Mucosa of descending colon (tissue), 3 donors: ENCODE measurements around the gene MAN2A1. TPM values are rescaled to one million over a fixed set of nuclear protein-coding genes. Genes with fewer than 3 reads are reported as not detected.
A peak's percentile ranks its signal among the peaks of the same experiment; 100 is the strongest.

Experiments
- ATAC-seq: fragments of 200-7000 bp; cut with Tn5 transposase; one replicate; pipeline ENCODE4 v1.9.1; 2020; ENCODE audit warnings: mild to moderate bottlenecking, moderate library complexity
- DNase-seq, 3 donors: peaks; one replicate each; pipeline ENCODE4 v3.0.0-alpha.2; 2020
- H3K36me3 ChIP-seq: fragments of 200-600 bp; one replicate; pipeline ENCODE4 v1.8.0; 2021; ENCODE audit warnings: low read depth, mild to moderate bottlenecking
- H3K4me1 ChIP-seq: fragments of 200-600 bp; one replicate; pipeline ENCODE4 v1.8.0; 2021; ENCODE audit warnings: low read depth, mild to moderate bottlenecking
- H3K4me3 ChIP-seq: fragments of 200-600 bp; one replicate; pipeline ENCODE4 v1.8.0; 2021; ENCODE audit warnings: mild to moderate bottlenecking
- H3K9me3 ChIP-seq: fragments of 200-600 bp; one replicate; pipeline ENCODE4 v1.8.0; 2021; ENCODE audit warnings: mild to moderate bottlenecking
- CTCF ChIP-seq: fragments of 200-600 bp; IDR thresholded peaks from one replicate; pipeline ENCODE4 v1.8.0; 2022; ENCODE audit warnings: antibody characterized with exemption, mild to moderate bottlenecking
- intact Hi-C, 2 donors: fragments of 100-400 bp; cut with DNase I in 1 of 2; cut with micrococcal nuclease in 1 of 2; formaldehyde crosslinking; loops; one replicate each; pipeline versions ENCODE4 v1.11.0 to v1.11.1; 2022; cut with DNase I, micrococcal nuclease
- total RNA-seq, 3 donors: library from RNA; stranded (reverse); fragmentation: NEBNext Ultra II Directional in 2 of 3; extraction: Animal tissue kit (Norgen Biotek cat#: 25700) in 2 of 3; gene quantifications; one replicate each; pipeline versions ENCODE4 v1.2.1 to v1.2.4, GENCODE V29; 2021 to 2023
- donor health status: DM: no; HTN: no; CAD: no; lungs with moderate emphysema.
- donor health status: DM: no; HTN: no; CAD: no.
- donor health status: DM: no; HTN: yes; CAD: no.

Gene MAN2A1
- total RNA-seq, 3 donors from 2014 or later = 56.8 to 88.7 (median 75.1) TPM

GRCh38 chr5:109706095-109706494 lies 16.4 kb downstream of the MAN2A1 start:
- ATAC-seq = no peak
- H3K4me3 ChIP-seq = no peak overlapping the region
- TF ChIP-seq CTCF = no peak
- H3K4me1 ChIP-seq = peaks cover 9% of the 10 kb centered on the region
- no peaks in the 10 kb centered on the region for H3K36me3 ChIP-seq
- intact Hi-C loops = no loop called here
- no peaks in the 10 kb centered on the region for H3K9me3 ChIP-seq
- DNase-seq = no peak

- intact Hi-C loops = no loop called here
- peaks cover 13% of the 10 kb centered on the region for H3K4me1 ChIP-seq
- DNase-seq (peak in 1 of 3 donors; percentile 30), ATAC-seq (peak; percentile 91)
- no peak overlapping the region for H3K4me3 ChIP-seq
- H3K36me3 ChIP-seq = no peaks in the 10 kb centered on the region
- TF ChIP-seq CTCF = no peak
- H3K9me3 ChIP-seq = no peaks in the 10 kb centered on the region
Measured at GRCh38 chr5:109707531-109707930, 17.8 kb downstream of the MAN2A1 start.

DNA sequence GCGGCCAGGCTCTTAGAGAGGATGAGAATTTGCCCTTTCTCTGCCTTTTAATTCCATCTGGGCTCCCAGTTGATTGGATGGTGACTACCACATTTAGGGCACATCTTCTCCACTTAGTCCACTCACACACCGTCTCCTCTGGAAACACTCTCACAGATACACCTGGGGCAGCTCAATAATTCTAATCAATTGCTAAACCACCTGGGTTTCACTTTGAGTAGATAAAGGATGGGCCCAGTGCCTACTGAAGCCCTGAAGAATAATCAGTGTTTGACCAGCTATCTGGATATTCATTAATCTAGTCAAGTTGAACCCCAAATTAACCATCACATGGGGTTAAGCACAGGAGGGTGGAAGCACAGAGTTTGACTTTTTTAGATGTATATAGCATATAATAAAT lies 19.1 kb downstream of the MAN2A1 start:
- no peak overlapping the region for H3K4me3 ChIP-seq
- H3K9me3 ChIP-seq = no peaks in the 10 kb centered on the region
- ATAC-seq (no peak), DNase-seq (no peak)
- H3K4me1 ChIP-seq = peaks cover 13% of the 10 kb centered on the region
- no peak for TF ChIP-seq CTCF
- intact Hi-C loops = no loop called here
- no peaks in the 10 kb centered on the region for H3K36me3 ChIP-seq

DNA sequence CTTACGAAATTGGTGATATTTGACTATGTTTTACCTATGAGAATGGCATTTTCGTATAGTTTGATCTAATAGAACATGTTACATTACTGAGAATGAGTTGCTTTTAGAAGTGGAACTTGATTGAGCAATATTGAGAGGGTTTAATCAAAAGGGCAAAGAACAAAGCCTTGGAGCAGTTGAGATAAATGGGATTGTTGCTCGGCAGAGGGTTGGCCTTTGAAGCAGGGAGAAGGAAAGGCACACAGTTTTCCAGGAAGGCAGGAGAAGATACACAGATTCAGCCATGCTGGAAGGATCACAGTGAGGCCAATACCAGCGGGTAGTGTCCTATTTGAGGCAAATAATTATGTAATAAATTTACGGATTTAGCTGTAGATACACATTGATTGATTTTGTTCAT lies 19.5 kb downstream of the MAN2A1 start:
- Histone ChIP-seq H3K9me3 (no peaks in the 10 kb centered on the region), H3K36me3 (no peaks in the 10 kb centered on the region), H3K4me3 (no peak overlapping the region), H3K4me1 (peaks cover 13% of the 10 kb centered on the region)
- peak; percentile 18 for ATAC-seq
- no peak for TF ChIP-seq CTCF
- no peak for DNase-seq
- intact Hi-C loops = no loop called here

DNA sequence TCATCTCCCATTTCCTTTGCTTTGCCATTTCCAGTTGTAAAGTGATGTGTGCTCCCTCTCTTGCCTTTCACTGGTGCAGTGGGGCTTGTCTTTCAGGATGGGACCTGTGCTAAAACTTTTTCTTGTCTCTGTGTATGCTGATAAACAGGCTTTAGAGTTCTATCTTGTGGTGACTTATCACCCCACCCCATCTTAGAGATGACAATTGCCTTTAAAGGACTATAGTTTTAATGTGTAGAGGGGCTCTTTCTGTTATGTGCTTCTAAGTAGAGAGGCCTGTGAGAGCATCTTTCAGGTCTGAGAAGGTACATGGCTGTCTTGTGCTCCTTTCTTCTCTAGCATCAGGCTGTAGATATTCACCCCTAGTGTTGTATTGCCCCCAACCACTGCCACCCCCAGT lies 21.9 kb downstream of the MAN2A1 start:
- Histone ChIP-seq H3K9me3 (no peaks in the 10 kb centered on the region), H3K4me1 (peaks cover 13% of the 10 kb centered on the region), H3K36me3 (no peaks in the 10 kb centered on the region), H3K4me3 (no peak overlapping the region)
- intact Hi-C loops = no loop called here
- ATAC-seq (no peak), DNase-seq (no peak)
- TF ChIP-seq CTCF = no peak

DNA sequence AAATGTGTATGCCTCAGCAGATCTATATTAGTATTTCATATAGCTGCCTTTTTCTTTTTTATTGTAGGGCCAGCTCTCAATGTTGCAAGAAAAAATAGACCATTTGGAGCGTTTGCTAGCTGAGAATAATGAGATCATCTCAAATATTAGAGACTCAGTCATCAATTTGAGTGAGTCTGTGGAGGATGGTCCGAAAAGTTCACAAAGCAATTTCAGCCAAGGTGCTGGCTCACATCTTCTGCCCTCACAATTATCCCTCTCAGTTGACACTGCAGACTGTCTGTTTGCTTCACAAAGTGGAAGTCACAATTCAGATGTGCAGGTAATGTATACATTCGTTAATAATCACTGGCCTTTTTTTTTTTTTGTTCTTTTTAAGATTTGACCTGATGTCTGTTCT lies 23.7 kb downstream of the MAN2A1 start:
- H3K4me1 ChIP-seq = peaks cover 4% of the 10 kb centered on the region
- H3K36me3 ChIP-seq = no peaks in the 10 kb centered on the region
- no peaks in the 10 kb centered on the region for H3K9me3 ChIP-seq
- no peak for TF ChIP-seq CTCF
- H3K4me3 ChIP-seq = no peak overlapping the region
- intact Hi-C loops = no loop called here
- DNase-seq (no peak), ATAC-seq (no peak)
